GM12864 (cell line): ENCODE results near the gene MAPK4.

ENCODE experiments used
- DNase-seq: peaks from one replicate; pipeline ENCODE4 v3.0.0-alpha.2; 2011; ENCODE audit warnings: low read depth
- H3K4me3 ChIP-seq: 2 replicates; pipeline ENCODE4 v1.5.1; 2011; ENCODE audit warnings: mild to moderate bottlenecking, low read depth, low read length, control low read depth
- TF ChIP-seq, protein P1 (sequence below): IDR thresholded peaks from 2 replicates; pipeline ENCODE4 v1.5.1; 2011; ENCODE audit warnings: low read depth, mild to moderate bottlenecking, moderate library complexity, low read length, control low read depth, inconsistent platforms; ENCODE audit errors: missing control alignments

The MAPK4 gene

DNA sequence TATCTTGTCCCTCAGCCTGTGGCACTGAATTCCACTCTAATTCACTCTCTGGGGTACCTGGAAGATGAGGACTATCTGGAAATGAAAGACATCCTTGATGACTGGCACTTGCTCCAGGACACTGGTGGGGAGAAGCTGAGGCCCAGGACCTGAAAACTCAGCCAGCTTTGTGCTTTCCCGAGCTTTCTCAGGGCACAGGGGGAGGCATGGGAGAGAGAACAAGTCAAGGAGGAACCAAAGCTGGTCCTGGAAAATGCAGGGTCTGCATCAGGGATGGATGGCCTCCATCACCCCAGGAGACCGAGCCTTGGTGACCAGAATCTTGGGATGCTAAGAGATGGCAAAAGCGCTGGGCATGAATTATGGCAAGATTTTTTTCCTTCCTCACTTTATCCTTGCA is 65.1 kb downstream of the MAPK4 start:
- DNase-seq = no peak
- H3K4me3 ChIP-seq = no peak overlapping the region
- TF ChIP-seq, protein P1, sequence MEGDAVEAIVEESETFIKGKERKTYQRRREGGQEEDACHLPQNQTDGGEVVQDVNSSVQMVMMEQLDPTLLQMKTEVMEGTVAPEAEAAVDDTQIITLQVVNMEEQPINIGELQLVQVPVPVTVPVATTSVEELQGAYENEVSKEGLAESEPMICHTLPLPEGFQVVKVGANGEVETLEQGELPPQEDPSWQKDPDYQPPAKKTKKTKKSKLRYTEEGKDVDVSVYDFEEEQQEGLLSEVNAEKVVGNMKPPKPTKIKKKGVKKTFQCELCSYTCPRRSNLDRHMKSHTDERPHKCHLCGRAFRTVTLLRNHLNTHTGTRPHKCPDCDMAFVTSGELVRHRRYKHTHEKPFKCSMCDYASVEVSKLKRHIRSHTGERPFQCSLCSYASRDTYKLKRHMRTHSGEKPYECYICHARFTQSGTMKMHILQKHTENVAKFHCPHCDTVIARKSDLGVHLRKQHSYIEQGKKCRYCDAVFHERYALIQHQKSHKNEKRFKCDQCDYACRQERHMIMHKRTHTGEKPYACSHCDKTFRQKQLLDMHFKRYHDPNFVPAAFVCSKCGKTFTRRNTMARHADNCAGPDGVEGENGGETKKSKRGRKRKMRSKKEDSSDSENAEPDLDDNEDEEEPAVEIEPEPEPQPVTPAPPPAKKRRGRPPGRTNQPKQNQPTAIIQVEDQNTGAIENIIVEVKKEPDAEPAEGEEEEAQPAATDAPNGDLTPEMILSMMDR = no peak

GRCh38 chr18:50626317-50626716 is 66.4 kb downstream of the MAPK4 start:
- TF ChIP-seq, protein P1 = no peak
- no peak for DNase-seq
- H3K4me3 ChIP-seq = no peak overlapping the region

GRCh38 chr18:50627594-50628532 is 68.0 kb downstream of the MAPK4 start:
- no peak for DNase-seq
- no peak overlapping the region for H3K4me3 ChIP-seq
- TF ChIP-seq, protein P1 = no peak

DNA sequence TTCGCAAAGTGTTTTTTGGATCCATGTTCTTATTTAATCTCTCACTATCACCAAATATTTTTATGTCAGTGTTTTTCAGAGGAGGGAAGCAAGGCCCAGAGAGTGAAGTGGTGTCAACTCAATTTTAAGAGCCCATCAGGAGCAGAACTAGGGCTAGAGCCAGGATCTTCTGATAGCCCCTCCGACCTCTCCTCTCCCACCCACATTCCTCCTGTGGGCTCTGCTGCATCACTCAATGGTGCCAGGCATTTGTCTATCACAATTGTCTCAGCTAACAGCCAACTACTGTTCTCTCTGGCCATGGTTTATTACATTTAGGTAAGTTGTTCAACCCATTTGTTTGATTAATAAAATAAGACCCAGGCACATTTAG is 68.6 kb downstream of the MAPK4 start:
- no peak overlapping the region for H3K4me3 ChIP-seq
- TF ChIP-seq, protein P1 = no peak
- no peak for DNase-seq

DNA sequence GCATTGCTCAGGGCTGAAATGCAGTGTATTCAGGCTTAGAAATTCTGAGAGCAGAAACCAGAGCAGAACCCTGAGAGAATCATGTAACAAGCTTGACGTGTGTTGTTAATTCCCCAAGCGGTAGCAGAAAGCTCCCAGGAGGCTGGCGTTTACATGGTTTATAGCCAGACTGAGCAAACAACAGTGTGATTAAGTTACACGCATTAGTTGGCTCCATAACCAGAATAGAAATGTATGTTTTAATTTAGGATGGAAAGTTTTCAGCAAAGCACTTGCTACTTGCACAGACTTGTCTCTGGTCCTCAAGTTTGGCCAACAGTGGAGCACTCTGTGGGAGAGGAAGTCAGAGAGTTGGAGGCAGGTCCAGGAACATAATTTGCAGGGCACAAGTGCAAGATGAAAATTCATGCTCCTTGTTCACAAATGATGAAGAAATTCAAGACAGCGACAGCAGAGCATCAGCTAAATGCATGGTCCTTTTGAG is 69.3 kb downstream of the MAPK4 start:
- TF ChIP-seq, protein P1 = no peak
- no peak overlapping the region for H3K4me3 ChIP-seq
- DNase-seq = no peak

- TF ChIP-seq, protein P1 = no peak
- H3K4me3 ChIP-seq = no peak overlapping the region
- DNase-seq = no peak
Measured at GRCh38 chr18:50630895-50631294, 71.0 kb downstream of the MAPK4 start.
